Activated B cell treated with CpG ODN at 0.5 μM for 24 hours (primary cell): ENCODE results near the gene CEP41. TPM values are rescaled to one million over a fixed set of nuclear protein-coding genes. Genes with fewer than 3 reads are reported as not detected.

ENCODE experiments used
- ATAC-seq: fragments of 200-7000 bp; cut with Tn5 transposase; one replicate; pipeline ENCODE4 v1.10.0; 2021; ENCODE audit warnings: low read depth, mild to moderate bottlenecking, moderate library complexity
- CTCF ChIA-PET: fragments of 350-600 bp; sonication (Branson Sonifier 250); formaldehyde crosslinking; loops from one replicate; lab custom pipeline; 2021; ENCODE audit warnings: antibody characterized with exemption; lab: Charles Lee
- POLR2A ChIA-PET: fragments of 350-600 bp; sonication (Branson Sonifier 250); formaldehyde crosslinking; loops from one replicate; lab custom pipeline; 2021; ENCODE audit warnings: antibody characterized with exemption; lab: Charles Lee
- DNase-seq: peaks from one replicate; pipeline ENCODE4 v3.0.0; 2022
- H3K27ac Mint-ChIP-seq: one replicate; pipeline ENCODE4 v1.8.0; 2020; ENCODE audit warnings: mixed read lengths
- H3K27me3 Mint-ChIP-seq: one replicate; pipeline ENCODE4 v1.8.0; 2021; ENCODE audit warnings: mixed read lengths
- H3K36me3 Mint-ChIP-seq: one replicate; pipeline ENCODE4 v1.8.0; 2021; ENCODE audit warnings: low read depth, mixed read lengths
- H3K4me1 Mint-ChIP-seq: one replicate; pipeline ENCODE4 v1.8.0; 2021; ENCODE audit warnings: mixed read lengths
- H3K4me3 Mint-ChIP-seq: one replicate; pipeline ENCODE4 v1.8.0; 2020; ENCODE audit warnings: mild to moderate bottlenecking, mixed read lengths
- H3K9me3 Mint-ChIP-seq: one replicate; pipeline ENCODE4 v1.8.0; 2020; ENCODE audit warnings: mixed read lengths
- CTCF ChIP-seq: fragments of 200-600 bp; IDR thresholded peaks from one replicate; pipeline ENCODE4 v1.8.0; 2022; ENCODE audit warnings: antibody characterized with exemption, mild to moderate bottlenecking
- intact Hi-C: fragments of 100-400 bp; cut with micrococcal nuclease; formaldehyde crosslinking; loops from one replicate; pipeline ENCODE4 v1.15.1; 2024
- total RNA-seq: library from RNA; stranded (reverse); gene quantifications from 2 replicates; pipeline ENCODE4 v1.2.3, GENCODE V29; 2022

Gene CEP41
- total RNA-seq, 1 donor from 2014 or later = 5.1 TPM

- ChIA-PET CTCF (no interaction called here), POLR2A (interaction anchor here (0.7 kb wide), 1 partner anchor 15 kb away, joined by 3 read pairs; no protein-coding TSS in a partner anchor)
- no peaks in the 10 kb centered on the region for H3K9me3 Mint-ChIP-seq
- H3K27ac Mint-ChIP-seq = no peak overlapping the region
- DNase-seq (no peak), ATAC-seq (no peak)
- peaks cover 7% of the 10 kb centered on the region for H3K36me3 Mint-ChIP-seq
- no peak for TF ChIP-seq CTCF
- no peak overlapping the region for H3K4me3 Mint-ChIP-seq
- H3K4me1 Mint-ChIP-seq = peaks cover 5% of the 10 kb centered on the region
- H3K27me3 Mint-ChIP-seq = no peaks in the 10 kb centered on the region
- intact Hi-C loops = no loop called here
Observed at GRCh38 chr7:130413201-130413600, 27.6 kb downstream of the CEP41 start.

GRCh38 chr7:130410868-130411541 is 29.8 kb downstream of the CEP41 start:
- intact Hi-C loops = no loop called here
- no peak overlapping the region for H3K27ac Mint-ChIP-seq
- ChIA-PET POLR2A (interaction anchor here (1.1 kb wide), 1 partner anchor 30 kb away, joined by 3 read pairs; the partner anchor contains the start of gene CEP41), CTCF (no interaction called here)
- ATAC-seq = no peak
- H3K27me3 Mint-ChIP-seq = no peaks in the 10 kb centered on the region
- no peaks in the 10 kb centered on the region for H3K9me3 Mint-ChIP-seq
- DNase-seq = no peak
- H3K36me3 Mint-ChIP-seq = peaks cover 7% of the 10 kb centered on the region
- TF ChIP-seq CTCF = no peak
- H3K4me1 Mint-ChIP-seq = peaks cover 5% of the 10 kb centered on the region
- H3K4me3 Mint-ChIP-seq = no peak overlapping the region

GRCh38 chr7:130409712-130410072 is 31.1 kb downstream of the CEP41 start:
- Mint-ChIP-seq H3K9me3 (no peaks in the 10 kb centered on the region), H3K4me1 (no peaks in the 10 kb centered on the region), H3K36me3 (peaks cover 7% of the 10 kb centered on the region), H3K27me3 (no peaks in the 10 kb centered on the region), H3K27ac (no peak overlapping the region), H3K4me3 (no peak overlapping the region)
- no peak for ATAC-seq
- TF ChIP-seq CTCF = no peak
- intact Hi-C loops = no loop called here
- POLR2A ChIA-PET = interaction anchor here (1.1 kb wide), 1 partner anchor 31 kb away, joined by 3 read pairs; the partner anchor contains the start of gene CEP41
- CTCF ChIA-PET = no interaction called here
- DNase-seq = no peak

GRCh38 chr7:130409067-130409711 is 31.6 kb downstream of the CEP41 start:
- TF ChIP-seq CTCF = no peak
- intact Hi-C loops = no loop called here
- ChIA-PET POLR2A (no interaction called here), CTCF (no interaction called here)
- H3K4me1 Mint-ChIP-seq = no peaks in the 10 kb centered on the region
- no peak overlapping the region for H3K4me3 Mint-ChIP-seq
- no peak overlapping the region for H3K27ac Mint-ChIP-seq
- H3K27me3 Mint-ChIP-seq = no peaks in the 10 kb centered on the region
- ATAC-seq (no peak), DNase-seq (no peak)
- H3K36me3 Mint-ChIP-seq = peaks cover 7% of the 10 kb centered on the region
- H3K9me3 Mint-ChIP-seq = no peaks in the 10 kb centered on the region

- intact Hi-C loops = no loop called here
- POLR2A ChIA-PET = no interaction called here
- TF ChIP-seq CTCF = no peak
- CTCF ChIA-PET = no interaction called here
- Mint-ChIP-seq H3K4me3 (no peak overlapping the region), H3K36me3 (peaks cover 6% of the 10 kb centered on the region), H3K27me3 (no peaks in the 10 kb centered on the region), H3K27ac (no peak overlapping the region), H3K9me3 (no peaks in the 10 kb centered on the region), H3K4me1 (no peaks in the 10 kb centered on the region)
- DNase-seq = no peak
- no peak for ATAC-seq
Observed at GRCh38 chr7:130405003-130405402, 35.8 kb downstream of the CEP41 start.
